SW480 (cell line): Measurements from ENCODE around the gene HGFAC.

Experiments used
- DNase-seq: peaks from one replicate; pipeline ENCODE4 v3.0.0-alpha.2; 2016; ENCODE audit warnings: low spot score

The HGFAC gene

DNA sequence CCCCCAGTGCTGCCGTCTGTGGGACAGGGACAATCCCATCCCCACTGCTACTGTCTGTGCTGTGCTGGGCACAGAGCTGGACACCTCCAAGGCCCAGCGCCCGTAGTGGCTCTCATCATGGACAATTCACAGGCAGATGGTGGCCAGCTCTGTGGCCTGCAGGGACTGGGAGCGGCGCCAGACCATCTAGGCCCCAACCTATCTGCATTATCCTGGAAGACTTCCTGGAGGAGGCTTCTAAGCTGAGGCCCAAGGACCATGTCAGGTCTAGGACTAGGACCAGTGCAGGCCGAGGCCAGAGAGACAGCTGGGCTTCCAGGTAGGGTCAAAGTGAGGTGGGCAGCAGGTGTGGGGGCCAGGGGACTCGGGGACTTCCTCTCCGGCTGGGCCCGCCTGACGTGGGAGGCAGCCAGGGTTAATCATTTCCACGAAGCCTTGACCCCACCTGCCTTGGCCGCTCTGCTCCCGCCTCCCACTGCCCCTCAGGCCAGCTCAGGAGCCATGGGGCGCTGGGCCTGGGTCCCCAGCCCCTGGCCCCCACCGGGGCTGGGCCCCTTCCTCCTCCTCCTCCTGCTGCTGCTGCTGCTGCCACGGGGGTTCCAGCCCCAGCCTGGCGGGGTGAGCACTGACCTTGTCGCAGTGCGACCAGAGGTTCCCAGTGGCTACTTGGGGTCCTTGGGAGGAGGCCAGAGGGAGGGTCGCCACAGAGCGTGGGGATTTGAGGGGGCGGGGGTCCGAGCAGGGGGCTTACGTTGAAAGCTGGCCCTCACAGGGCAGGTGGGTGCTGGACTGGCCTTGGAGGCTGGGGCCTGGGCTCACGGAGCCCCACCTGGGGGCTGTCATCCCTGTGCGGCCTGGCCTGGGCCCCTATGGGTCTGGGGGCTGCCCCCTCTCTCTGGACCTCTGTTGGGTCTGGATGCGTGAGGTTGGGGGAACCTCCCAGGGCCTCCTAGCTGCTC, at the start of gene HGFAC:
TSS of gene HGFAC (plus strand) at position 468 of the 959 bp plus-strand sequence. CDS start at position 502, 34 bp downstream.
- DNase-seq = no peak

DNA sequence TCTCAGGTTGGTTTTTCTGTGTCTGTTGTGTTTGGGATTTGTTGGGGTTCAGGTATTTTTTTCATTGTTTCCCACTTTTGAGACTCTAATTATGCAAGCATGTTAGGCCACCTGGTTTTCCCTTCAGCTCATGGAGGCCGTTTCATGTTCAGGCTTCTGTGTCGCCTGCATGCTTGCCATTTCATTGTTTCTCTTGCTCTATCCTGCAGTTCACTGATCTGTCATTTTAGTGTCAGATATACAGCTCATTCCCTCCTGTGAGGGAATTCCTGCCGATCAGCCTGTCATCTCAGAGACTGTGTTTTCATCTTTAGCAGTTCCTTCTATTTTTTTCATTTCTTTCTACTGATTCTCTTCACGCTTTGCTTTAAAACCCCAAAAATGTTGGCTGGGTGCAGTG, 49.4 kb upstream of the HGFAC start:
- no peak for DNase-seq

DNA sequence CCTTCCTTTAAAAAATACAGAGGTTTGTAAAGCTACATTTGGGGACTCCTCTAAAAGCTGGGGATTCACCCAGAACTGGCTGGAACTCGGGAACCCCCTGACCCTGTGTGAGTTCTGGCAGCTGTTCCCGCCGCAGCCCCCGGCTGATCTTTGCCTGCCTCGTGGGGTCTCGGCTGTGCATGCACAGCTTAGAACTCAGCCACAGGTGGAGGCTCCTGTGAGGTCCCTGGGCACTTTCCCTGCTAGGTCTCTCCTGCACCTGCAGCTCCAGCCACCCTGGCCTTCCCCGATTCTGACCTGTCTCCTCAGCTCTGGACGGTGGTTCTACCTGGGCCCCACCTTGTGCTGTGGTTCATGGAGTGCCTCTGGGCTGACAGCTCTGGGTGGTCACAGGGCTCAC, 48.6 kb upstream of the HGFAC start:
- no peak for DNase-seq

DNA sequence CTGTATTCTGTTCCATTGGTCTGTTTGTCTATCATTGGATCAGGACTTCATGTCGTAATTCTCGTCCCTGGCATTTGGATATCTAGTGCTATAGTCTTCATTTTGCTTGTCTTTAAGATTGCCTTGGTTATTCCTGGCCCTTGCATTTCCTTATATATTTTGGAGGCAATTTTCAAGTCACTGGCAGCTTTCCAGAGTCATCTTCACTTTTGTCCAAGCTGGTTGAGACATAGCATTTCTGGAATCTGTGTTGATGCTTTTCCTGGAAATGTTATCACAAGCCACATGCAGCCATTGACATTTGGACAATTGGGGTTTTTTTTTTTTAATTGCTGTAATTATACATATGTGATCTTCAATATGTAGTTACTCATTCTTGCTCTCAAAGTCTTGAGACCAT, 45.2 kb upstream of the HGFAC start:
- no peak for DNase-seq

DNA sequence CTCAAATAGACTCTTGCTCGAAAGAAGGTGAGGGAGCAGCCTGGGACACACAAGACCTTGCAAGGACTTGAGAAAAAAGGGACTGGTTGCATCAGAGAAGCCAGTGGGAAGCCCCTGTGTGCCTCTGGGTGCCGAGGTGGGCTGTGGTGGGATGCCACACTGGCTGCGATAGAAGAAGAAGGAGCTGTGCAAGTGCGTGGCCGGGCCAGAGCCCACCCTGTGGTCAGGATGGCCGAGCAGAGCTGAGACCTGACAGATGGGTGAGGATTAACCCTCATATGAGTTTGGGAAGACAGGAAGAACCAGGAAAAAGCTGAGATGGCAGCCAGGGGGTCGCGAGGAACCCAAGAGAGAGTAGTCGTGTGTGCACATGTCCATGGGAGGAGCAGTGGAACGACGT, 44.6 kb upstream of the HGFAC start:
- DNase-seq = no peak

DNA sequence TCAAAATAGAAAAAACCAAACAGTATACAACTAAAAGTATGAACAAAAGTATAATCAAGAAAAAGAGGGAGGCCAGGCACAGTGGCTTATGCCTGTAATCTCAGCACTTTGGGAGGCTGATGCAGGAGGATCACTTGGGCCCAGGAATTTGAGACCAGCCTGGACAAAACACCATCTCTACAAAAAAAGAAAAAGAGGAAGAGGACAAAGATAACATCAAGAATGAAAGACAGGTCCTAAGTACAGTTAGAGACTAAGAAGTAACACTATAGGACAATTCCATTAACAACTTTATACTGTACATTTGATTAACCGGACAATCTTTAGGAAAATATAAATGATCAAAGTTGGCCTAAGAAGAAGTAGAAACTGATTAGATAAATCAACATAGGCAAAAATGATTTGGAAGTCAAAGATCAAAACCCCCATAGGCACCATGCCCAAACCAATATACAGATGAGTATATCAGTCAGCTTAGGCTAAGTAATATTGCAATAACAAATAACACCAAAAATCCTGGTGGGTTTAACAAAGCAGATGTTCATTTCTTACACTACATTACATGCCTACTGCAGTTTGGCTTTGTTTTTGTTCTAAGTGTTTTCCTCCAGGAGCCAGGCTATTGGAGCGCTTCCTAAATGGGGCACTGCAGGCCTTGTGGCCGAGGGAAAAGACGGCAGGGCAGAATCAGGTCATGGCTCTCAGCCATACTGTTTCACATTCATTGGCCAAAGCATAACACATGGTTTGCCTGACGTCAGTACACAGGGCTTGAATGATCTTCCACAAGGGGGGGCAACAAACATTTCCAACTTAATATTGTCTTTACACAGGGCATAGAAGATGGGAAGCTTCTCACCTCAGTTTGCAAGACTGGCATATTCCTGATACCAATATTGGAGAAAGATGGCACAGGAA, 42.2 kb upstream of the HGFAC start:
- peak; percentile 4 for DNase-seq

DNA sequence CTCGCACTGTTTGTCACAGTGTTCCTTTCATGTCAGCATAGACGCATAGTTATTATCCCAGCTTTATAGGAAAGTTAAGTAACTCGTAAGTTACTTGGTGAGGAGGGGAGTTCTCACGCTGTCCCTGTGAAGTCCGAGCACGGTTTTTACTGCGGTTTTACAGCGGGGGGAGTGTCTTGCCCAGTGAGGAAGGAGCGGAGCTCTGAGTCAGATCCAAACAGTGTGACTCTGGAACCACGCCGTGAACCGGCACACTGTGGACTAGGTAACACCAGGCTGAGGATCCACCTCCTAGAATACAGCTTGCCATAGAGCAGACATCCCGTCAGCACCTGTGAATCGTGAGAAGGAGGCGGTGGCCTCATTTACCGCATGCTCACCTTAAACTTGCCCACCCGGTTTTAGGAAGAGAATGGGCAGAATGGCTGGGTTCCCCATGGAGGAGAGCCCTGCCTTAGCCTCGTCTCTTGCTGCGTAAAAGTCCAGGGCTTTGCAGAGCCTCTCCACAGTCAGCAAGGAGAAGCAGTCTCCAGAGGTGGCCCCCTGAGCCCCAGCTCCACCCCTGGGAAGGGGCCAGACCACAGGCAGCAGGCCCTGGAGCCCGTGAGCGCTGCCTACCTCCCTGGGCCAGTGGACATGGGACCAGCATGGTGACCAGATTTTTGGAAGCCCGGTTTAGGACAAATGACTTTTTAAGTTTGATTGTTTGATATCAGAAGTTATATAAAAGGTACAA, 40.2 kb upstream of the HGFAC start:
- no peak for DNase-seq

DNA sequence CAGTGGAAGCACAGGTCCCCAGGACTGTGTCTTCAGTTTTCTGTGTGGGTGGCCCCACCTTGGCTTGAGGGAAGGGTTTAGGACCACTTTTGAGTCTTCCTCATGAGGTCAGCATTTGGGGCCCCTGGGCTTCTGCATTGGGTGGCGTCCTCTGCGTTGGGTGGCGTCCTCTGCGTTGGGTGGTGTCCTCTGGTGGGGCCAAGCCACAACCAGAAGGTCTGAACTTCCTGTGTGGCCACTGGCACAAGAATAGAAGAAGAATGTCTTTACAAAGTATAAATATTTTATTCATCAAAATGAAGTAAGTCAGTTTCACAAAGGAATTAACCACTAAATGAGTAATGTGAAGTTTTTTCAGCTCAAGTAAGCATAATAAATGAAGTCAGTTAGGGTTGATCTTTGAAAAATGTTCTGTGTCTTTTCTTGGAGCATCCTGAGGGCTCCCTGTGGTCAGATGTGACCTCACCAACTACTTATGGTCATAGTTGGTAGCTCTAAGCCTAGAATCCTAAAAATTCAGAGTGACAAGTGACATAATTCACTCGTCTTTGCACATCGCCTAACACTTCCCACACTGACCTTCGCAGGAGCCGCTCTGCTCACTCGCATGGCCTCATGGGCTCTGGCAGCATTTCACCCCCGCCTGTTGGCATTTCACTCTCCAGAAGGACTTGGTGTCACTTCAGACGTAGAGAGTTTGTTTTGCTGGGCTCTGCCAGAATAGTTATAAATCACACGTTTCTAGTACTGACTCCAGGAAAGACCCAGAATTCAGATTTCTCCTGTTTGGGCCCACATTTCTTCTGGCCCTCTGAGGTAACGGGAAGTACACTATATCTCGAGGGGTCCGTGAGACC, 39.0 kb upstream of the HGFAC start:
- no peak for DNase-seq

DNA sequence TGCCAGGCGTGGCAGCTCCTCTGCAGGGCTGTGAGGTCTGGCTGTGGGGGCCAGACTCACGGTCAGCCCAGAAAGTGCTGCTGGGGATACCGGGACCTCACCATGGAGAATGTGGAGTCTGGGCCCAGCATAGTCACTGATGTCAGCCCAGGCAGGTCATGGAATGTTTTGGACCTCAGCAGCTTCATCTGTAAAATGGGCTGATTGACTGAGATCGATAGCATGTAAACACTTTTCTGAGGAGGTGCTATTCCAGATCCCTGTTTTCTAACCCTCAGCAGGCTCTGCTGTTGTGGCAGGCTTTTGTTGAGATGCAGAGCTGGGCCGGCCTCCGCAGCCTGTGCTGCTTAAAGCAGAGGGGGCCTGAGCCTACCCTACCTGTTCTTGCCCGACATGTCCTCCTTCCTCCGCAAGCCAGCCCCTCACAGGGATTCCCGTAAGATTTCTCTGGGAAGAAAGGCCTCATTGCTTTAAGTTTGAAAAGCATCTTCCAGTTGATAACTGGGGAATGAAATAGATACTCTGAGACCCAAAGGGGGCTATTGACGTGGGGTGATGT, 38.3 kb upstream of the HGFAC start:
- DNase-seq = no peak

DNA sequence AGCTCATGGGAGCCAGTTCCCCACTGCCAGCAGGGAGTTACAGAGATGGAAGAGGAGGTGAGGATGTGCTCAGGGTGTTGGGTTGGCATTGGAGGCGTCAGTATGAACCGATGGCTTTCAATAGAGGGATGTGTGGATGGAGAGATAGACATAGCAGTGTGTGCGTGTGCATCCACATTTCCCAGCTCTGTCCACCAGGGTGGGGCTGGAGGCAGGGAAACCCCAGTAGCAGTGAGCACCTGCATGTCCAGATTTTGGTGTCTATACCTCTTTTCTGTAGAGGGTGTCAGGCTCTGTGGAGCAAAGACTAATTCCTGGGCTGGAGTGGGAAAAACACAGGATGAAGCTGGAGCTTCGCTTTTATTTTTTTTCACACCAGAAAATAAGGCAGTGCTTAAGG, 37.2 kb upstream of the HGFAC start:
- no peak for DNase-seq

DNA sequence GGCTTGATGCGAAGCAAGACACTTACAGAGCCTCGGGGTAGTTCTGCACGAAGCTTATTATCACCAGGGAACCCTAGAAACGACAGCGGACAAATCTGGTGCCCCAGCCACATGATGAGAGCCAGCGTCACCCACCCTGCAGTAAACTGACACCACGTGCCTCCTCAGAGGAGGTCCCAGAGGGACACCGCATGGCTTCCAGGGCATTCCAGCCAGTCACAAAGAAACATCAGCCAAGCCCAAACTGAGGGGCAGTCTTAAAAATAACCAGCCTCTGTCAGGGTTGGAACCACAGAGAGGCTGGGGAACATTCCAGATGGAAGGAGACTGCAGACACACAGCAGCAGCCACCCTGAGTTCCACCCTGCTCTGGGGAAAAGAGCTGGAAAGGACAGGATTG, 36.6 kb upstream of the HGFAC start:
- DNase-seq = no peak

DNA sequence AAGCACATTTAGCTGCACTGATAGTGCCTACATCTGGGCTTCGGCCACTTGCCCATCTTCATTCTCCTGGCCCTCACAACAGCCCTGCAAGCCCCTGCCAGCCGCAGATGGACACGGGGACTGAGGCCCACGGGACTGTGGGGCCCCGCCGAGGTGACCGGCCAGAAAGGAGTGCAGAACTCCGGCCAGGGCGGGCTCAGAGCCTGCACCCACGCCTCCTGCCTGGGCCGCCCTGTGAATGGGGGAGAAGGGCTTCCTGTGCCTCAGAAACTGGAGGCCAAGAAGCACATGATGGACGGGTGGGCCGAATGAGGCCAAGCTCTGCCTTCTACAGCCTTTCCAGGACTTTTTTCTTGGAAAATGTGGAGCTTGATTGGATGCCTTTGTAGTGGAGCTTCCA, 35.7 kb upstream of the HGFAC start:
- no peak for DNase-seq

DNA sequence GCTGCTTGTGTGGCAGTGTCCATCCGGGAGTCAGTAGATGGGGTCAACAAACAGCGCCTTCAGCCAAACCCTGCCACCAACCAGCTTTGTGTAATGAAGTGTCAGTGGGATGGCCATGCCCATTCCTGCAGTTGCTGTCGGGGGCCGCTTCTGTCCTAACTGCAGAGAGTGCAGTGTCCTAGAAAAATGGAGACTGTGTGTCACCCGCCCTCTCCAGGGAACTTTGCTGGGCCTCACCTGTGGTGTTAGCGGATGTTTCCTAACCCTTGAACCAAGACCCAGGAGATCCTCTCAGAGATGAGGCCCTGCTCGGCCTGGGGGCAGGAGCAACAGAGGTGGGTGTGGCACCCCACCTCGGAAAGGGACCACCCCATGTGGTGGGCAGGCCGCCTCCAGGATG, 35.3 kb upstream of the HGFAC start:
- DNase-seq = no peak

DNA sequence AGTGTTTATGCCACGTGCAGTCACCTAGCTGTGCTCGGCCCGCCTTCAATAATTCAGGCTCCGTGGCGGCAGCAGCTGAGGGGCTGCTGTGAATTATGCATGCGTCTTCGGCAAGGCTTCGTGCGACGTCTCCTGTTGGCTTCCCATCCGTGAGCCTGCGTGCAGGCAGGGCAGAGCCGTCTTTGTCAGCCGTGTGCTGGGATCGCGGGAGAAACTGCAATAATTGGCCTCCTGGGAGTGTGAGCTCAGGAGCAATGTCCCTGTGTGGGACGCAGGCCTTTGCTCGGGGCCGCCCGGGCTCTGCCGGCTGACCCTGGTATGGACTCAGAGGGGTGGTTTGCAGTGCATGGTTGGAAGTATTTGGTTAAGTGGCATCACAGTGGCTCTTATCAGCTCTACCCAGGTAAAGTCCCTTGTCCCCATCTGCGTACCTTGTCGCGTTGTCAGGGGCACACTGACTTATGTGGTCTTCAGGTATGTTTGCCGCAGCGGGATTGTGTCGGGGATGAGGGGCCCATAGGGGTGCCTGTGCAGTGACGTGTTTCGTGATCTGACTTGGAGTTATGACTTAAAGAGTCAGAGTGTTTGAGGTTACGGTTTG, 34.5 kb upstream of the HGFAC start:
- DNase-seq = no peak

DNA sequence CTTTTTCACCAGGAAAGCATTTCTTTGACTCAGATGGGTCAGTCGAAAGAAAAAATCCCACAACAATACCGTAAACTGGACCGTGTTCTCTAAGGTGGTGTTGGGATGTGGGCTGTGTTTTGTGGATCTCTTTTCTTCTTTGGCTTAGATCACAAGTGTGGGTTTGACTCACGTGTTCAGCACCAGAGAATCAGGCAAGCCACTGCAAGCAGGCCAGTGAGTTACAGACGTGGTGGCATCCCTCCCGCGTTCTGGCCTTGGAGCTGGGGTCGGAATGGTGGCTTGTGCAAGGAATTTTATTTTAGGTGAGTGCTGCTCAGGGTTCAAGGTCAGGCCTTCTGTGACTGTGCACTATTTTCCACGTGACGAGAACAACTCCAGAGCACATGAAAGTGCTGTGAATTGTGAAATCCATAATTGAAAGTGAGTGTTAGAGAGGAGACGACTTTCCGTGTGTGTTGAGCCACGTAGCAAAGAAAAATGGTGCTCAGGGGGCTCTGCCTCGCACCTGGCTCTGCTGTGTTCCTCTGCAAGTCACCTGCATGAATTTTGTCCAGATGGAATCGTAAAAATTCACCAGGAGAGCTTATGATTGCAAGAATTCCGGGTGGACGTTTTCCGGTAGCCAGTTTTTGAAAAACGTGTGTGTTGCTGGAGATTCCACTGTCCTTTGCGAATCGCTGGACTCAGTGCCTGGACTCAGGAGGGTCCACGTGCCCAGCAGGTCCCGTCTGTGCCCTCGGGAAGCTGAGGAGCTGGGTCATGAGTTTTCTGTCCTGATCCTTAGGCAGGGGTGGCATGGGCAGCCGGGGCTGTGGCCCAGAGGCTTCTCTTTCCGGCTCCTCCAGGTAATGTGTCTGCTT, 33.6 kb upstream of the HGFAC start:
- no peak for DNase-seq

DNA sequence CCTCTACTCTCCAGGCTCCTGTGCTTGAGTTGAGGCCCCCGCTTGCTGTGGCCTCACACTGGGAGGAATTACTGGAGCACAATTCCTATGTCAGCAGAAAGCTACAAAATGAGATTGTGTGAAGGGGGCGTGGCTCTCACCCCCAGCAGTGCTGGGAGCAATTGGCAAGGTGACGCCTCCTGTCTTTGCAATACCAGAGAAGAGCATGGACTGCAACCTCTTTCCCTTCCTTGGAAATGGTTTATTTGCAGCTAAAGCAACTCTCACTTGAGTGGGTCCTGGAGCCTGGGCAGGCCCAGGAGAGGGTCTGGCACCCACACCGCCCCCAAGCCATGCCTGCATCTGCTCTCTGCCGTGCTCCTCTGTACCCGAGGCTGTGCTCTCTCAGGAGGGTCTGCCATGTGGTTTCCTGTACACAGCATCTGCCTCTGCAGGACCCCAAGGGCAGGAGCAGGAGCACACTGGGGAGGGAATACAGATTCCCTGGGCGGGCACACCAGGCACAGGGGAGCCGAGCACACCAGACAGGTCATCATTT, 32.9 kb upstream of the HGFAC start:
- DNase-seq = no peak

DNA sequence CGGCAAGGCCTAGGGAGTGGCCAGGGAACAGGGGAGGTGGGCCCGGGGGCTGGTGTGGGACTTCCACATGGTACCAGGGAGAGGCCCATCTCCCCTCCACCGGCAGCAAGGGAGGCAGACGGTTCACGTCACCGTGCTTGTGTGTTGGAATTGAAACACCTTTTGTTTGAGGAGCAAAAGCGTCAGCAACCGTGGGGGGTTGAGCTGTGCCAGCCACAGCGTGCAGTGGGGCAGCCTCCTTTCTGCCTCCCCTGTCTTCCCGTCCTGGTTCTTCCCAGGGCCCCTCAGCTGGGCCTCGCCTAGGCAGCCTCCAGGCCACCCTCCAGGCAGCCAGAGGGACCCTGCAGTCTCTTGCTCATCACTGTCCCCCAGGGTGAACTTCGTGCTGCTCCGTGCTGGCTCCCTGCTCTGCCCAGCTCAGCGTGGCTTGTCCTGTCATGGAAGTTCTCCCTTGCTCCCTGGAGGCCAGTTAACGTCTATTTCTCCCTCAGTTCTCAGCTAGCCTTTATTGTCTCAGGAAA, 32.1 kb upstream of the HGFAC start:
- no peak for DNase-seq

DNA sequence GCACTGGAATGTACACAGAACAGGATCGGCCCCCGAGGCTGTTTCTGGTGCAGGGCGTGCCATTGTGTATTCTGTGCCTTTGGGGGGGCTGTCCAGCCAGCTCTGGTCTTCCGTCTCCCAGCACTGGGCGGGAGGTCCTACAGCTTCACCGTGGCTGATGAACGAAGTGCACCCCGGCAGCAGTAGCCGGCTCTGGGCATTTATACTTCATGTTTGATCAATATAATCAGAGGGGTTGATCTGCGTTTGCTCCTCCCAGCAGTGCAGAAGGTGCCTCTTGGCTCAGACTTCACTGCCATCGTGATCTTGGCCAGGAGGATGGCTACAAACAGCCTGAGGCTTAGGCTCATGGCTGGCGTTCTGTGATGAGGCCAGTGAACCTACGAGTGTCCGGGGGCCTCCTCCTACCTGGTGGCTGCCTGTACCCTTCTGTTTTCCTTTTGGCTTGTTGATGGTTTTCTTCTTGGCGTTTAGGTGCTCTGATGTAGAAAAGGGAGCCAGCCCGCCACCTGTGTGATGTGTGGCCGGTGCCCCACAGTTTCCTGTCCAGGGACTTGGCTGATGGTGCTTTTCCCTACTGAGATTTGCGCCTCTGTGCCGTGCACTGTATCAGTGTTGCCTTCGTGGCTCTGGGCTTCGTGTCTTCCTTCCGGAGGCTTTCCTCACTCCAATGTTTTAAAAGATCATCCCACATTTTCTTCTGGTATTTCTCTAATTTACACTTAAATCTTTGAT, 31.2 kb upstream of the HGFAC start:
- no peak for DNase-seq
